GM23338 (cell line): ENCODE results near the gene RENBP. TPM values are rescaled to one million over a fixed set of nuclear protein-coding genes. Genes with fewer than 3 reads are reported as not detected.

ENCODE experiments used
- ATAC-seq: fragments of 200-7000 bp; cut with Tn5 transposase; 3 replicates; pipeline ENCODE4 v1.9.1; 2020
- DNase-seq: peaks from one replicate; pipeline ENCODE4 v3.0.0-alpha.2; 2015; ENCODE audit warnings: low spot score
- H2AFZ ChIP-seq: fragments of 200-600 bp; sonication (generic); 2 replicates; pipeline ENCODE4 v1.8.0; 2016; ENCODE audit warnings: antibody characterized with exemption, mild to moderate bottlenecking, moderate library complexity
- H3F3A ChIP-seq: fragments of 200-600 bp; sonication (generic); replicated peaks from 2 replicates; pipeline ENCODE4 v1.8.0; 2017; ENCODE audit warnings: antibody characterized with exemption, mixed run types, low read depth
- H3K27ac ChIP-seq: fragments of 200-600 bp; sonication (generic); 2 replicates; pipeline ENCODE4 v1.6.1; 2016; ENCODE audit warnings: low read depth
- H3K27me3 ChIP-seq: fragments of 200-600 bp; sonication (generic); 2 replicates; pipeline ENCODE4 v1.8.0; 2016; ENCODE audit warnings: mild to moderate bottlenecking, mixed run types, moderate library complexity; ENCODE audit not compliant: insufficient read depth
- H3K36me3 ChIP-seq: fragments of 200-600 bp; sonication (generic); 2 replicates; pipeline ENCODE4 v1.8.0; 2016; ENCODE audit warnings: mild to moderate bottlenecking; ENCODE audit not compliant: insufficient read depth
- H3K4me1 ChIP-seq: fragments of 200-600 bp; sonication (generic); 2 replicates; pipeline ENCODE4 v1.8.0; 2016; ENCODE audit warnings: mild to moderate bottlenecking, moderate library complexity; ENCODE audit not compliant: insufficient read depth
- H3K4me2 ChIP-seq: fragments of 200-600 bp; sonication (generic); 2 replicates; pipeline ENCODE4 v1.7.1; 2017; ENCODE audit warnings: mixed run types
- H3K4me3 ChIP-seq: fragments of 200-600 bp; sonication (generic); 2 replicates; pipeline ENCODE4 v1.6.1; 2016; ENCODE audit warnings: mixed run types
- H3K79me2 ChIP-seq: fragments of 200-600 bp; sonication (generic); replicated peaks from 2 replicates; pipeline ENCODE4 v1.8.0; 2017; ENCODE audit warnings: mild to moderate bottlenecking; ENCODE audit not compliant: insufficient read depth
- H3K9me2 ChIP-seq: fragments of 200-600 bp; sonication (generic); 2 replicates; pipeline ENCODE4 v1.8.0; 2017; ENCODE audit not compliant: insufficient read depth
- H4K20me1 ChIP-seq: fragments of 200-600 bp; sonication (generic); replicated peaks from 2 replicates; pipeline ENCODE4 v1.8.0; 2017; ENCODE audit warnings: mild to moderate bottlenecking; ENCODE audit not compliant: insufficient read depth
- H3K27ac Mint-ChIP-seq: 2 replicates; pipeline ENCODE4 v1.8.0; 2020; ENCODE audit warnings: inconsistent platforms, mild to moderate bottlenecking, moderate library complexity, mixed read lengths
- H3K27me3 Mint-ChIP-seq: 3 replicates; pipeline ENCODE4 v1.8.0; 2022; ENCODE audit warnings: low read depth, mild to moderate bottlenecking, moderate library complexity, mixed read lengths, inconsistent platforms; ENCODE audit not compliant: insufficient read depth, poor library complexity
- H3K36me3 Mint-ChIP-seq: 3 replicates; pipeline ENCODE4 v1.8.0; 2021; ENCODE audit warnings: low read depth, mild to moderate bottlenecking, inconsistent platforms, moderate library complexity, mixed read lengths
- H3K4me1 Mint-ChIP-seq: 3 replicates; pipeline ENCODE4 v1.8.0; 2020; ENCODE audit warnings: mild to moderate bottlenecking, inconsistent platforms, mixed read lengths
- H3K4me3 Mint-ChIP-seq: 3 replicates; pipeline ENCODE4 v1.8.0; 2021; ENCODE audit warnings: moderate library complexity, mild to moderate bottlenecking, inconsistent platforms, mixed read lengths
- H3K9me3 Mint-ChIP-seq: 3 replicates; pipeline ENCODE4 v1.8.0; 2020; ENCODE audit warnings: moderate library complexity, mild to moderate bottlenecking, inconsistent platforms, mixed read lengths
- CREB1 ChIP-seq: fragments of 250-450 bp; sonication (Bioruptor Pico); IDR thresholded peaks from 2 replicates; pipeline ENCODE4 v1.5.0; 2020; ENCODE audit warnings: low read depth, mild to moderate bottlenecking, moderate library complexity
- EZH2 ChIP-seq: fragments of 200-600 bp; sonication (generic); IDR thresholded peaks from one replicate; pipeline ENCODE4 v1.8.0; 2017; ENCODE audit warnings: antibody characterized with exemption, mild to moderate bottlenecking, low read depth; ENCODE audit not compliant: unreplicated experiment
- EZH2phosphoT487 ChIP-seq: fragments of 200-600 bp; sonication (generic); IDR thresholded peaks from one replicate; pipeline ENCODE4 v1.8.1; 2018; ENCODE audit warnings: antibody characterized with exemption; ENCODE audit not compliant: unreplicated experiment
- JUNB ChIP-seq: IDR thresholded peaks from one replicate; pipeline ENCODE4 v1.6.1; 2016; ENCODE audit warnings: antibody characterized with exemption; ENCODE audit not compliant: unreplicated experiment
- NANOG ChIP-seq: IDR thresholded peaks from 2 replicates; pipeline ENCODE4 v1.6.1; 2016; ENCODE audit warnings: antibody characterized with exemption, borderline replicate concordance
- POLR2AphosphoS5 ChIP-seq: IDR thresholded peaks from 2 replicates; pipeline ENCODE4 v1.6.1; 2016; ENCODE audit warnings: antibody characterized with exemption, low read depth
- STAT1 ChIP-seq: IDR thresholded peaks from one replicate; pipeline ENCODE4 v1.6.1; 2016; ENCODE audit warnings: antibody characterized with exemption; ENCODE audit not compliant: unreplicated experiment
- ZNF114 ChIP-seq: fragments of 250-450 bp; sonication (Bioruptor Pico); IDR thresholded peaks from 2 replicates; pipeline ENCODE4 v1.5.0; 2020; ENCODE audit warnings: mild to moderate bottlenecking, moderate library complexity
- ZNF331 ChIP-seq: fragments of 250-450 bp; sonication (Bioruptor Pico); IDR thresholded peaks from 2 replicates; pipeline ENCODE4 v1.5.0; 2020; ENCODE audit warnings: low read depth, mild to moderate bottlenecking, moderate library complexity
- polyA plus RNA-seq: library from polyadenylated mRNA; unstranded; fragments of >200 nt; fragmentation: Nextera tagmentation; extraction: Ambion mirVana; gene quantifications from 2 replicates; pipeline ENCODE4 v1.2.1, GENCODE V29; 2016
- total RNA-seq: library from RNA; depleted of rRNA; stranded (reverse); fragments of >200 nt; shearing (Covaris generic); gene quantifications from 2 replicates; pipeline ENCODE4 v1.2.3, GENCODE V29; 2014
- TF ChIP-seq, protein P1 (sequence below): IDR thresholded peaks from one replicate; pipeline ENCODE4 v1.6.1; 2018; ENCODE audit warnings: antibody characterized with exemption; ENCODE audit not compliant: unreplicated experiment
- TF ChIP-seq, protein P2 (sequence below): fragments of 250-450 bp; sonication (Bioruptor Pico); IDR thresholded peaks from 2 replicates; pipeline ENCODE4 v1.5.0; 2020; ENCODE audit warnings: mild to moderate bottlenecking, moderate library complexity
- TF ChIP-seq, protein P3 (sequence below): IDR thresholded peaks from 2 replicates; pipeline ENCODE4 v1.6.1; 2016; ENCODE audit warnings: antibody characterized with exemption
- TF ChIP-seq, protein P4 (sequence below), 2 experiments: fragments of 200-600 bp in 1 of 2; sonication (generic) in 1 of 2; conservative IDR thresholded peaks; 2 replicates each; pipeline versions ENCODE4 v1.5.1 to v1.6.1; 2016 to 2017; ENCODE audit warnings: antibody characterized with exemption in 2 of 2, low read depth in 2 of 2, mild to moderate bottlenecking in 2 of 2, moderate library complexity in 1 of 2

The RENBP gene
- total and polyA plus RNA-seq, 2 experiments from 2014 or later = 2.0 to 10.3 TPM

DNA sequence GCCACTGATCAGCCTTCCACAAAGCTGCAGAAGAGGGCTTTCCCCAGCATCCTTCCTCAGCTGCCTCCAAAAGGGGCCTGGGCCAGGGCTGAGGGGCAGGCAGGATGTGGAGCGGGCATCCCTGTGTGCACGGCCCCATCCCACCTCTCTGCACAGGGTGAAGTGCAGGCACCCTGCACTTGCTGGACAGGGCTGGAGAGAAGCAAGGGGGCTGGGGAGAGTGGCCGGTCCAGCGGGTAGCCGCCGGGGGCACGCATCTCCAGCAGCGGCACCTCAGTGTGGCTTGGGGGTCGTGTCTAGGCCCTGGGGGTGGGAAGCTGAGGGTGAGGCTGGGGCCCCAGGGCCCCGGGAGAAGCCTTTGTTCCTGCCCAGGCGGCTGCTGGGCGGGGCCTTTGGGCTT is 37.0 kb downstream of the RENBP start:
- no peak overlapping the region for H2AFZ ChIP-seq
- no peak overlapping the region for H3K27ac ChIP-seq
- peaks cover 7% of the 10 kb centered on the region for H3K27me3 Mint-ChIP-seq
- H3K9me2 ChIP-seq = no peaks in the 10 kb centered on the region
- no peaks in the 10 kb centered on the region for H4K20me1 ChIP-seq
- no peaks in the 10 kb centered on the region for H3F3A ChIP-seq
- H3K79me2 ChIP-seq = no peaks in the 10 kb centered on the region
- no peak overlapping the region for H3K4me3 ChIP-seq
- no peaks in the 10 kb centered on the region for H3K4me1 ChIP-seq
- H3K4me1 Mint-ChIP-seq = peaks cover 12% of the 10 kb centered on the region; the same call in 2 of the 3 replicates
- no peak for ATAC-seq
- H3K4me3 Mint-ChIP-seq = no peak overlapping the region
- no peak for DNase-seq
- TF ChIP-seq, protein P1, sequence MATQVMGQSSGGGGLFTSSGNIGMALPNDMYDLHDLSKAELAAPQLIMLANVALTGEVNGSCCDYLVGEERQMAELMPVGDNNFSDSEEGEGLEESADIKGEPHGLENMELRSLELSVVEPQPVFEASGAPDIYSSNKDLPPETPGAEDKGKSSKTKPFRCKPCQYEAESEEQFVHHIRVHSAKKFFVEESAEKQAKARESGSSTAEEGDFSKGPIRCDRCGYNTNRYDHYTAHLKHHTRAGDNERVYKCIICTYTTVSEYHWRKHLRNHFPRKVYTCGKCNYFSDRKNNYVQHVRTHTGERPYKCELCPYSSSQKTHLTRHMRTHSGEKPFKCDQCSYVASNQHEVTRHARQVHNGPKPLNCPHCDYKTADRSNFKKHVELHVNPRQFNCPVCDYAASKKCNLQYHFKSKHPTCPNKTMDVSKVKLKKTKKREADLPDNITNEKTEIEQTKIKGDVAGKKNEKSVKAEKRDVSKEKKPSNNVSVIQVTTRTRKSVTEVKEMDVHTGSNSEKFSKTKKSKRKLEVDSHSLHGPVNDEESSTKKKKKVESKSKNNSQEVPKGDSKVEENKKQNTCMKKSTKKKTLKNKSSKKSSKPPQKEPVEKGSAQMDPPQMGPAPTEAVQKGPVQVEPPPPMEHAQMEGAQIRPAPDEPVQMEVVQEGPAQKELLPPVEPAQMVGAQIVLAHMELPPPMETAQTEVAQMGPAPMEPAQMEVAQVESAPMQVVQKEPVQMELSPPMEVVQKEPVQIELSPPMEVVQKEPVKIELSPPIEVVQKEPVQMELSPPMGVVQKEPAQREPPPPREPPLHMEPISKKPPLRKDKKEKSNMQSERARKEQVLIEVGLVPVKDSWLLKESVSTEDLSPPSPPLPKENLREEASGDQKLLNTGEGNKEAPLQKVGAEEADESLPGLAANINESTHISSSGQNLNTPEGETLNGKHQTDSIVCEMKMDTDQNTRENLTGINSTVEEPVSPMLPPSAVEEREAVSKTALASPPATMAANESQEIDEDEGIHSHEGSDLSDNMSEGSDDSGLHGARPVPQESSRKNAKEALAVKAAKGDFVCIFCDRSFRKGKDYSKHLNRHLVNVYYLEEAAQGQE = no peak
- no peak for TF ChIP-seq NANOG
- no peak for TF ChIP-seq EZH2phosphoT487
- no peak for TF ChIP-seq ZNF114 (CRISPR knock-in tag)
- no peak for TF ChIP-seq STAT1
- TF ChIP-seq, protein P2, sequence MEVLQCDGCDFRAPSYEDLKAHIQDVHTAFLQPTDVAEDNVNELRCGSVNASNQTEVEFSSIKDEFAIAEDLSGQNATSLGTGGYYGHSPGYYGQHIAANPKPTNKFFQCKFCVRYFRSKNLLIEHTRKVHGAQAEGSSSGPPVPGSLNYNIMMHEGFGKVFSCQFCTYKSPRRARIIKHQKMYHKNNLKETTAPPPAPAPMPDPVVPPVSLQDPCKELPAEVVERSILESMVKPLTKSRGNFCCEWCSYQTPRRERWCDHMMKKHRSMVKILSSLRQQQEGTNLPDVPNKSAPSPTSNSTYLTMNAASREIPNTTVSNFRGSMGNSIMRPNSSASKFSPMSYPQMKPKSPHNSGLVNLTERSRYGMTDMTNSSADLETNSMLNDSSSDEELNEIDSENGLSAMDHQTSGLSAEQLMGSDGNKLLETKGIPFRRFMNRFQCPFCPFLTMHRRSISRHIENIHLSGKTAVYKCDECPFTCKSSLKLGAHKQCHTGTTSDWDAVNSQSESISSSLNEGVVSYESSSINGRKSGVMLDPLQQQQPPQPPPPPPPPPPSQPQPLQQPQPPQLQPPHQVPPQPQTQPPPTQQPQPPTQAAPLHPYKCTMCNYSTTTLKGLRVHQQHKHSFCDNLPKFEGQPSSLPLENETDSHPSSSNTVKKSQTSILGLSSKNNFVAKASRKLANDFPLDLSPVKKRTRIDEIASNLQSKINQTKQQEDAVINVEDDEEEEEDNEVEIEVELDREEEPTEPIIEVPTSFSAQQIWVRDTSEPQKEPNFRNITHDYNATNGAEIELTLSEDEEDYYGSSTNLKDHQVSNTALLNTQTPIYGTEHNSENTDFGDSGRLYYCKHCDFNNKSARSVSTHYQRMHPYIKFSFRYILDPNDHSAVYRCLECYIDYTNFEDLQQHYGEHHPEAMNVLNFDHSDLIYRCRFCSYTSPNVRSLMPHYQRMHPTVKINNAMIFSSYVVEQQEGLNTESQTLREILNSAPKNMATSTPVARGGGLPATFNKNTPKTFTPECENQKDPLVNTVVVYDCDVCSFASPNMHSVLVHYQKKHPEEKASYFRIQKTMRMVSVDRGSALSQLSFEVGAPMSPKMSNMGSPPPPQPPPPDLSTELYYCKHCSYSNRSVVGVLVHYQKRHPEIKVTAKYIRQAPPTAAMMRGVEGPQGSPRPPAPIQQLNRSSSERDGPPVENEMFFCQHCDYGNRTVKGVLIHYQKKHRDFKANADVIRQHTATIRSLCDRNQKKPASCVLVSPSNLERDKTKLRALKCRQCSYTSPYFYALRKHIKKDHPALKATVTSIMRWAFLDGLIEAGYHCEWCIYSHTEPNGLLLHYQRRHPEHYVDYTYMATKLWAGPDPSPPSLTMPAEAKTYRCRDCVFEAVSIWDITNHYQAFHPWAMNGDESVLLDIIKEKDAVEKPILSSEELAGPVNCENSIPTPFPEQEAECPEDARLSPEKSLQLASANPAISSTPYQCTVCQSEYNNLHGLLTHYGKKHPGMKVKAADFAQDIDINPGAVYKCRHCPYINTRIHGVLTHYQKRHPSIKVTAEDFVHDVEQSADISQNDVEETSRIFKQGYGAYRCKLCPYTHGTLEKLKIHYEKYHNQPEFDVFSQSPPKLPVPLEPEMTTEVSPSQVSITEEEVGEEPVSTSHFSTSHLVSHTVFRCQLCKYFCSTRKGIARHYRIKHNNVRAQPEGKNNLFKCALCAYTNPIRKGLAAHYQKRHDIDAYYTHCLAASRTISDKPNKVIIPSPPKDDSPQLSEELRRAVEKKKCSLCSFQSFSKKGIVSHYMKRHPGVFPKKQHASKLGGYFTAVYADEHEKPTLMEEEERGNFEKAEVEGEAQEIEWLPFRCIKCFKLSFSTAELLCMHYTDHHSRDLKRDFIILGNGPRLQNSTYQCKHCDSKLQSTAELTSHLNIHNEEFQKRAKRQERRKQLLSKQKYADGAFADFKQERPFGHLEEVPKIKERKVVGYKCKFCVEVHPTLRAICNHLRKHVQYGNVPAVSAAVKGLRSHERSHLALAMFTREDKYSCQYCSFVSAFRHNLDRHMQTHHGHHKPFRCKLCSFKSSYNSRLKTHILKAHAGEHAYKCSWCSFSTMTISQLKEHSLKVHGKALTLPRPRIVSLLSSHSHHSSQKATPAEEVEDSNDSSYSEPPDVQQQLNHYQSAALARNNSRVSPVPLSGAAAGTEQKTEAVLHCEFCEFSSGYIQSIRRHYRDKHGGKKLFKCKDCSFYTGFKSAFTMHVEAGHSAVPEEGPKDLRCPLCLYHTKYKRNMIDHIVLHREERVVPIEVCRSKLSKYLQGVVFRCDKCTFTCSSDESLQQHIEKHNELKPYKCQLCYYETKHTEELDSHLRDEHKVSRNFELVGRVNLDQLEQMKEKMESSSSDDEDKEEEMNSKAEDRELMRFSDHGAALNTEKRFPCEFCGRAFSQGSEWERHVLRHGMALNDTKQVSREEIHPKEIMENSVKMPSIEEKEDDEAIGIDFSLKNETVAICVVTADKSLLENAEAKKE (CRISPR knock-in tag) = no peak
- TF ChIP-seq, protein P3, sequence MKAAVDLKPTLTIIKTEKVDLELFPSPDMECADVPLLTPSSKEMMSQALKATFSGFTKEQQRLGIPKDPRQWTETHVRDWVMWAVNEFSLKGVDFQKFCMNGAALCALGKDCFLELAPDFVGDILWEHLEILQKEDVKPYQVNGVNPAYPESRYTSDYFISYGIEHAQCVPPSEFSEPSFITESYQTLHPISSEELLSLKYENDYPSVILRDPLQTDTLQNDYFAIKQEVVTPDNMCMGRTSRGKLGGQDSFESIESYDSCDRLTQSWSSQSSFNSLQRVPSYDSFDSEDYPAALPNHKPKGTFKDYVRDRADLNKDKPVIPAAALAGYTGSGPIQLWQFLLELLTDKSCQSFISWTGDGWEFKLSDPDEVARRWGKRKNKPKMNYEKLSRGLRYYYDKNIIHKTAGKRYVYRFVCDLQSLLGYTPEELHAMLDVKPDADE = no peak
- no peak for TF ChIP-seq EZH2
- no peak for TF ChIP-seq ZNF331 (CRISPR knock-in tag)
- TF ChIP-seq POLR2AphosphoS5 = no peak
- TF ChIP-seq, protein P4, sequence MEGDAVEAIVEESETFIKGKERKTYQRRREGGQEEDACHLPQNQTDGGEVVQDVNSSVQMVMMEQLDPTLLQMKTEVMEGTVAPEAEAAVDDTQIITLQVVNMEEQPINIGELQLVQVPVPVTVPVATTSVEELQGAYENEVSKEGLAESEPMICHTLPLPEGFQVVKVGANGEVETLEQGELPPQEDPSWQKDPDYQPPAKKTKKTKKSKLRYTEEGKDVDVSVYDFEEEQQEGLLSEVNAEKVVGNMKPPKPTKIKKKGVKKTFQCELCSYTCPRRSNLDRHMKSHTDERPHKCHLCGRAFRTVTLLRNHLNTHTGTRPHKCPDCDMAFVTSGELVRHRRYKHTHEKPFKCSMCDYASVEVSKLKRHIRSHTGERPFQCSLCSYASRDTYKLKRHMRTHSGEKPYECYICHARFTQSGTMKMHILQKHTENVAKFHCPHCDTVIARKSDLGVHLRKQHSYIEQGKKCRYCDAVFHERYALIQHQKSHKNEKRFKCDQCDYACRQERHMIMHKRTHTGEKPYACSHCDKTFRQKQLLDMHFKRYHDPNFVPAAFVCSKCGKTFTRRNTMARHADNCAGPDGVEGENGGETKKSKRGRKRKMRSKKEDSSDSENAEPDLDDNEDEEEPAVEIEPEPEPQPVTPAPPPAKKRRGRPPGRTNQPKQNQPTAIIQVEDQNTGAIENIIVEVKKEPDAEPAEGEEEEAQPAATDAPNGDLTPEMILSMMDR (conservative IDR thresholded peaks at IDR 0.05; ENCODE audit: low read depth in 2 of 2) = no peak
- no peak for TF ChIP-seq CREB1 (CRISPR knock-in tag)
- no peak for TF ChIP-seq JUNB
- H3K27me3 ChIP-seq = no peaks in the 10 kb centered on the region
- no peak overlapping the region for H3K4me2 ChIP-seq
- H3K36me3 Mint-ChIP-seq = peaks cover 6% of the 10 kb centered on the region; the same call in 2 of the 3 replicates
- no peaks in the 10 kb centered on the region for H3K36me3 ChIP-seq
- H3K9me3 Mint-ChIP-seq = no peaks in the 10 kb centered on the region
- H3K27ac Mint-ChIP-seq = no peak overlapping the region
